GM18507 (cell line): ENCODE results near the gene CALML5.
A peak's percentile ranks its signal among the peaks of the same experiment; 100 is the strongest.

Source experiments
- DNase-seq: peaks from one replicate; pipeline ENCODE4 v3.0.0; 2011; ENCODE audit warnings: low read depth; ENCODE audit not compliant: insufficient read length; ENCODE audit errors: extremely low spot score
- FAIRE-seq: peaks from 2 replicates; lab custom pipeline; 2011; peaks lifted over from hg19 to GRCh38; lab: Jason Lieb, UNC

CALML5 gene

DNA sequence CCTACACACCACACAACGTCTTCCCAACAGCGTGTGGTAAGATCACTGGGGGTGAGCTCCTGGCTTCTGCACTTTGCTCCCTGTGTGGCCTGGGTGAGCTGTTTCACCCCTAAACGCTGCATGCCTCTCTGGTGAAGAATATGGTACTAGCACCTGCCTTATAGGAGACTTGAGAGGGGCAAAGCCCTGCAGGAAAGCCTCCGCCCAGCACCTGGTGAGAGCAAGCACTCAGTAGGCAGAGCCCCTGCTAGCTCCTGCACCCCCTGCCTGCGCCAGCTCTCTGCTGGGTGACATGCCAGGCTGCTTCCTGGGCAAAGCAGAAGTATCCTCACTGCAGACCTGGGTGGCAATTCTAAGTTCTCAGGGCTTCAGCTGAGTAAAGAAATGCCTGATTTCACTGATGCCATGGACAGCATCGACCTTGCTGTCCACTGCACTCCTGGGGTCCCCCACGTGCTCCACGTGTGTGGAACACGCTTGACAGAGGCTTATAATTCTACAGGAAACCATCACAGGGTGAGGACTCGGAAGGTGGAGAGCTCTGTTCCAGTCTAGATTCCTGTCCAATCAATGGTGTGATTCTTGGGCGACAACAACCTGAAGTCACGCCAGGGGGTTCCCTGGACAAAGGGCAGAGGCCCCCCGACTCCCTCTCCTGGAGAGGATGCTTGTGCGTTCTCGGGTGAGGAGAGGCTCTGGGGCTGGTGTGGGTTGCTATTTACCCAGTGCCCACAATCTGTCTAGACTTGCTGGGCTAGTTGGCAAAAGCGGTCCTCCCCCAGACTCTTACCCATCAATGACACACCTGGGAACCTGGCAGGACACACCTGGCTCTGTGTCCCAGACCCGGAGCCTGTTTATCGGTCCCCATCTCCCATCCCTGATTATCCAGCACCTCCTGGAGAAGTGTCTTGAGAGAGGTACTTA lies 5.0 kb upstream of the CALML5 start:
- DNase-seq (no peak), FAIRE-seq (no peak)

DNA sequence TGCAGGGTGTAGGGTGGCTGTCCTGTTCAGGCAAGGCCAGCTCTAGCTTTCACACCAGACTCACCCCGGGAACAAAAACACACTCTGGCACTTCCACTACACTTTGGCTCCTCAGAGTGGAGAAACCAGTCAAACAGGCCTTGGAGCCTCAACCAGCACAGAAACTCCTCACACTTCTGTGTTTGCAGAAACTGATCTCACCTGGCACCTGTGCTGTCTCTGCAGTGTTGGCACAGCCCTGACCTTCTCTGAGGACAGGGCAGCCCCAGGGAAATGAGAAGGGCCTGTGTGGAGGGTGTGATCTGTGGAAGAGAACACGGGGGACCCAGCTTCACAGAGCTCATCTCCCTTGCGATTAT lies 4.1 kb upstream of the CALML5 start:
- DNase-seq (no peak), FAIRE-seq (no peak)

DNA sequence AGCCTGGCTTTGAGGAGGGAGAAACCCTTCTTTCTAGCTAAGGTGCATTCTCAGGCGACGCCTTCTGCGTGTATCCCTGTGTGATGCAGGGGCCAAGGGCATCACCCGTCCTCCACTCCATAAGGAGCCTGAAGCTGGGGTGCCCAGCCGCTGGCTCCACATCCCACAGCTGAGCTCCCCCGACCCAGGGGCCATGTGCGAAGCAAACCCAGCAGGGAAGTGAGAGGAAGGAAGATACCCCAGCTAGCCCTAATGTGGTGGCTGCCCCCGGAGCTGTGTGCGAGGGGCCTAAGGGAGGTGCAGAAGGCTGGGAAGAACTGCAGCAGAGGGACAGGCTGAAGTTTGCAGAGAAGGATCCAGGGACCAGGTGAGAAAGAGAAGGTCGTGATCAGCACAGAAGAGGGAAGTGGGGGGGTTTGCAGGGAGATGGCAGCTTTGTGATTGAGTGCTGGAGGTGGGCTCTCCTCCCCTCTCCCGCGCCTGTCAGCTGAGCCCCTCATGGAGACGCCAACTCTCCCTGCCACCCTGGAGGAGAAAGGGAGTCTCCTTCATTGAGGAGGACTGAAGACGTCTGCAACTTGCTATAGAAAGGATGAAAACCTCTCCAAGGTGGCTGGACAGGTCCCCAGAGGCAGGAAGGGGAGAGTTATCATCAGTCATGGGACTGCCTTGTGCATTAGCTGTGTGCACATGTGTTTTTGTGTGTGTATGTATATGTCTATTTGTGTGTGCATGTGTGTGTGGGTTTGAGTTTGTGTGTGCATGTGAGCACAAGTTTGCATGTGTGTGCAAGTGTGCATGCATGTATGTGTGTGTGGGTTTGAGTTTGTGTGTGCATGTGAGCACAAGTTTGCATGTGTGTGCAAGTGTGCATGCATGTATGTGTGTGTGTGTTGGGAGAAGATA lies 3.5 kb upstream of the CALML5 start:
- FAIRE-seq, result no peak
- no peak for DNase-seq

- FAIRE-seq (no peak), DNase-seq (no peak)
Measured at GRCh38 chr10:5502061-5502521, 2.7 kb upstream of the CALML5 start.

GRCh38 chr10:5500910-5501309 lies 1.5 kb upstream of the CALML5 start:
- FAIRE-seq (no peak), DNase-seq (no peak)

GRCh38 chr10:5500162-5500670 lies 846 bp upstream of the CALML5 start:
- no peak for FAIRE-seq
- no peak for DNase-seq

DNA sequence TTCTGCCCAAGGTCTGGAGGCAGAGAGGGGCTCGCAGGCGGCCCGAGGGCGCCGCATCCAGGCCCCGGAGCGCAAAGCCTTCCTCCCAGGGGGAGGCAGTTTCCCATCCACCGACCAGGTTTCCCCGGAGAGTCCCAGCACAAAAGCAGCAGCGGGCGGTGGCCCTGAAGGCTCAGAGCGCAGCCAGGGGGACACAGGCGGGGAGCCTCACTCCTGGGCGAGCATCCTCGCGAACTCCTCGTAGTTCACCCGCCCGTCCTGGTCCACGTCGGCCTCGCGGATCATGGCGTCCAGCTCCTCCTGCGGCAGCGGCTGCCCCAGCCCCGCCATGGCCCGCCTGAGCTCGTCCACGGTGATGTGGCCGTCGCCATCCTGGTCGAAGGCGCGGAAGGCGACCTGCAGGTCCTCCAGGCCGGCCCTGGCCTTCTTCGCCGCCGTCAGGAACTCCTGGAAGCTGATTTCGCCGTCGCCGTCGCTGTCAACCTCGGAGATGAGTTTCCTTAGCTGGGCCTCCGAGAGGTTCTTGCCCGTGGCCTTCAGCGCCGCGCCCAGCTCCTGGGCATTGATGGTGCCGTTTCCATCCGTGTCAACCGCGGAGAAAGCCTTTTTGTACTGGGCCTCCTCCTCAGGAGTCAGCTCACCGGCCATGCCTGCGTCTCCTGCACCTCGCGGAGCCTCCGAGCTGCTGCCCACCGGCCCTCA lies 428 bp downstream of the CALML5 start:
- DNase-seq (no peak), FAIRE-seq (no peak)

- no peak for DNase-seq
- peak; percentile 12 for FAIRE-seq
Measured at GRCh38 chr10:5497948-5498730, 1.2 kb downstream of the CALML5 start.

- no peak for FAIRE-seq
- no peak for DNase-seq
Measured at GRCh38 chr10:5497289-5497688, 2.1 kb downstream of the CALML5 start.

DNA sequence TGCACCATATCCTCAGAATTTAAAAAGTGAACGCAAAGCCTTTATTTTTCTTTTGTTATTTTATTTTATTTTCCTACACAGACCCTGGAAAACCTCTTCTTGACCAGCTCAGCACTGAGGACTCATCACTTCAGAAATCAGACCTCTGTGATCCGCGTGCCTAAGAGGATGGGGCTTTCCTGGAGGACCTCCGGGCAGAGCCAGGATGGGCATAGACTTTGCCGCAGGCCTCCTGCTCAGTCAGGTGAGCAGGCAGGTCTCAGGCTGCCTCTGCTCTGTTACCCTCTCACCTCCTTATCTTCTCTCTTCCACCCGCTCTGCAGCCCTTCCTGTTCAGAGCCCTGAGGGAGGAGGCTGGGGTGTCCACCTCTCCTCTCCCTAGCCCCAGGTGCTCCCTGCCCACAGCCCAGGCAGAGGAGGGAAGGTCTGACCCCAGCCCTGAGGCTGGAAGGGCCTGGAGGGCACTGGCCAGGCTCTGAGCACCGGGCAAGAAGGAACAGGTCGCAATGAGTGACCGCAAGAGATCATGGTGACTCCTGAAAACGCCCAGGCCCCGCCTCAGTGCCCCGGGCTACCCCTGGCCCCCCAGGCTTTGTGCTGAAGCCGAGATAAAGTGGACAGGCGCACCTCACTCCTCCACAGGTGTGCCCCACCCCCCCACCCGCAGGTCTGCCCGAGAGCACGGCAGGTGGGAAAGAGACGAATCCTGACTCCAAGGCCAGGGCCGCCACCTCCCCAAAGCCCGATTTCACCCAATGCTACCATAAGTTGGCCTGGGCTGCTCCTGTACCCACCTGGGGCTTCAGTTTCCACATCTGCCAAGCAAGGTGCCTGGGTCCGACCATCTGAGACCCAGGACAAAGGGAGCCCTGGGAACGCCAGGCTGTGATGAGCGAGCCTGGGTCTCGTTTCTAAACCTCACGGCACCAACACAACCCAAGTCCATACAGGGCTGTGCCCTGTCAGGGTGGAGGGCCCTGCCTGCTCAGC lies 2.8 kb downstream of the CALML5 start:
- DNase-seq (no peak), FAIRE-seq (no peak)

- no peak for FAIRE-seq
- no peak for DNase-seq
Measured at GRCh38 chr10:5494611-5495010, 4.8 kb downstream of the CALML5 start.

DNA sequence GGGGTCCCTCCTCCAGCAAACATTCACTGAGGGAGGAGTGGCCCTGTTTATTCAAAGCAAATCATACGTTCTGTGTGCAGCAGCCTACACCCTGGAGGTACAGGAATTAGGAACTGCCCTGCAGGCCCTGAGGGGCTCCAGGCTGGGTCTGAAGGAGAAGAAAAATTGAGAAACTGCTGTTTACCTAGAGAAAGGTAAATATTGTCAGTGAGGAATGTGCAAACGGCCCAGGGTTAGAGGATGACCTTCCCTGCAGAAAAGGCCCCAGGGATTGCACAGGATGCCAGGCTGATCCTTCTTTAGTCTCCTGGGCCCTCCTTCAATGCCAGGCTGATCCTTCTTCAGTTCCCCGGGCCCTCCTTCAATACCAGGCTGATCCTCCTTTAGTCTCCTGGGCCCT lies 5.7 kb downstream of the CALML5 start:
- FAIRE-seq (no peak), DNase-seq (no peak)

DNA sequence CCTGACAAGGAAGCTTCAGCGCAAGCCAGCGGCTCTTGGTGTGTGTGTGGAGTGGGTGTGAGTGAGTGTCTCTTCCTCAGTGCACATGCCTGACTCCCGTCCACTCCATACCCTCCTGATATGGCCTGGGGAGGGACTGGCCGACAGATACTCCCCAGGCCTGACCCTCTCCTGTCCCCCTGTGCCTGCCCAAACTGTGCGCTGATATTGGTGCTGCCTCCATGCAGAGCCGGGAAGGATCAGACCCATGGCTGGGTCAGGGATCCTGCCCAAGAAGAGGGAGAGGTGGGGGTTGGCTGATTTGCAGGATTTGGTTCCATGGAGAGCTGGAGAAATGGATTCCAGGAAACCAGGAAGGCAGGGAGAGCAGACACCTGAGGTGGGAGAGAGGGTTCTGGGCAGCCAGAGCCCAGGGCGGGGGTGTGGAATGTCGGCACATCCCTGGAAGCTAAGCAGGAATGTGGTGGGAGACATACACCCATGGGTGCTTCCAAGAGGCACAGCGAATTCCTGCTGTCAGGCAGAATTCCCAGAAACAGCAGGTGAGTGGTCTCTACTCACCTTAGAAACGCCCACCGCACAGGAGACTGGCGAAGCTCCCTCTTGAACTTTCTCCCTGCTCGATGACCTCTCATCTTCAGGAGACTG lies 6.3 kb downstream of the CALML5 start:
- FAIRE-seq, result no peak

DNA sequence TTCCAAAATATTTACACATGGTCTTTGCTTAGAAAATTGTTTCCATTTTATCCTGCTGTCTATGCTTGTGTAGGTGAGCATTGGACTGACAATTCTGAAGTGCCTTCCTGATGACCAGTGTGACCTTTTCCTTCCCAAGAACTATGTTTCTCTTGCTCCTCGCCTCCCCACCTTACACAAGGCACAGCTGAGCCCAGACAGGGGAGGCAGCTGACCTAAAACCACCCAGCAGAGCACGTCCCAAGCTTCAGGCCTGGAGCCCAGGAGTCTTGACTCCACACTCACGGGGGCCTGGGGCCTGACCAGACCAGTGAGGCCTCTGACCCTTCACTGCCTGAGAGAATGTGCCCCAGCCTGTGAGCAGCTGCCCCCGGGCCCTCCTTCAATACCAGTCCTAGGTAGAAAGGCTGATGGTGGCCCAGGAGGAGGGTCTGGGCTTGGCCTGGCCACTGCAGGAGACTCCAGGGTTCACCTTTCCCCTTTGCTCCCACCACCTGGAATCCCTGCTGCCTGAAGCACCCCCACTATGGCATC lies 7.0 kb downstream of the CALML5 start:
- DNase-seq (no peak), FAIRE-seq (no peak)

More for the DNA sequence above, 6.3 kb downstream of the CALML5 start:
- no peak for DNase-seq

DNA sequence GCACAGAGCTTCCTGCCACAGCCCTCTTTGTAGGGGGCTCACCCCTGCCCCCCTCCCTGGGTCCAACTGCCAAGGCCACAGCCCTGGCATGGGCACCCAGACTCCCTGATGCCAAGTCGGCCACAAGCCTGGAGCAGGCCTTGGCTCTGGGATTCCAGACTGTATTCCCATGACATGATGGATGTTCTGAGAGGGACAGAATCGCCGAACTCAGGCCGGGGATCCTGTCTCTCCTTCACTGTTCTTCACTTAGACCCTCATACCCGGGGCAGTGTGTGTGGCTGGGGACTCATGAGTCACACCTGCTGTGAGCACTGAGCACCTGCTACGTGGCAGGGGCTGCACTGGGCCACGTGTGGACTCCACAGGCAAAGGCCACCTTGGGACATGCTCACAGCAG lies 7.9 kb downstream of the CALML5 start:
- FAIRE-seq (no peak), DNase-seq (no peak)

- no peak for FAIRE-seq
- no peak for DNase-seq
Measured at GRCh38 chr10:5490698-5491464, 8.5 kb downstream of the CALML5 start.
